ENCODE results near the gene ERFE.
"Not testable (repeated sequence)": the region's sequence is repeated elsewhere in the genome, so short reads cannot be mapped to it uniquely, and the experiment has no call there.

ERFE gene

GRCh38 chr2:238158509-238159070, at the start of gene ERFE:
Gene ERFE, plus strand, starts transcription at chr2:238158970. Its CDS starts 38 bp downstream, at chr2:238159008.
- peak; percentile 78 to 79 for DNase-seq

- no peak for DNase-seq
Observed at GRCh38 chr2:238113611-238114010, 45.2 kb upstream of the ERFE start.

GRCh38 chr2:238114331-238114841, 44.4 kb upstream of the ERFE start:
- DNase-seq, result no peak

- no peak for DNase-seq
Observed at GRCh38 chr2:238114851-238115660, 43.7 kb upstream of the ERFE start.

- not testable (repeated sequence) for DNase-seq
Observed at GRCh38 chr2:238115709-238116108, 43.1 kb upstream of the ERFE start.

- no peak for DNase-seq
Observed at GRCh38 chr2:238116298-238117198, 42.2 kb upstream of the ERFE start.

GRCh38 chr2:238117199-238118154, 41.3 kb upstream of the ERFE start:
- DNase-seq, result no peak

GRCh38 chr2:238119756-238120462, 38.9 kb upstream of the ERFE start:
- DNase-seq, result no peak

- no peak for DNase-seq
Observed at GRCh38 chr2:238120463-238121298, 38.1 kb upstream of the ERFE start.

- no peak for DNase-seq
Observed at GRCh38 chr2:238121511-238122286, 37.1 kb upstream of the ERFE start.

GRCh38 chr2:238122287-238123217, 36.2 kb upstream of the ERFE start:
- no peak for DNase-seq

GRCh38 chr2:238123218-238123971, 35.4 kb upstream of the ERFE start:
- no peak for DNase-seq

- DNase-seq, result no peak
Observed at GRCh38 chr2:238123991-238124470, 34.7 kb upstream of the ERFE start.

- no peak for DNase-seq
Observed at GRCh38 chr2:238124488-238125126, 34.2 kb upstream of the ERFE start.

- no peak for DNase-seq
Observed at GRCh38 chr2:238125127-238125885, 33.5 kb upstream of the ERFE start.

- no peak for DNase-seq
Observed at GRCh38 chr2:238126338-238126737, 32.4 kb upstream of the ERFE start.

Measured in activated T-cell treated with anti-CD3 and anti-CD28 coated beads, Interleukin-2, amount 50 U/mL, for 48 hours (primary cell).